SKM-1 treated with dmso at 0.1 percent for 144 hours (cell line): ENCODE measurements around the gene UBL4B.

Experiments
- DNase-seq: peaks from one replicate; lab custom pipeline; 2025; ENCODE audit not compliant: unreplicated experiment; lab: John Stamatoyannopoulos, UW

The UBL4B gene

DNA sequence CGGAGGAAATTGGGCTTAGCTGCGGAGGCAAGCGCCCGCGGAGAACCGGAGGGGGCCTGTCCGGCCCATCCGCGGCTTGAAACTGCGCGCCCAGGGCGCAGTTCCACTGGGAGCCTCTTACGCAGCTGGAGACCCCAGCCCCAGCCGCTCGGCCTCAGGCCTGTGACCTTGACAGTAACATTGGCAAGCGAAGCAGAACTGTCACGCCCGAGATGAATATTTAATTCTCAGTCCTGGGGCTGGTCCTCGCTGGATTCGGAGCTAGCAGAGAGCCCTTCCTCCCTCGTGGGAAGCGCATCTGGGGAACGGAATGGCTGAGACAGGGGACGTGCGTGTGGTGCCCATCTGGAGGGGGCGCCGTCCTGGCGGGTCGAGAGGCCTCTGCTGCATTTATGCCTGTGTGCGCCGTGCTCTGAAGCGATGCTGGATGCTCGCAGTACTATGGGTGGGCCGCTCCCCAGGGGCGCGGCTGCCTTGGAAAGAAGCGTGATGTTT is 39.0 kb downstream of the UBL4B start:
- no peak for DNase-seq

GRCh38 chr1:110152133-110152785 is 40.0 kb downstream of the UBL4B start:
- DNase-seq, result no peak

GRCh38 chr1:110153407-110153950 is 41.2 kb downstream of the UBL4B start:
- no peak for DNase-seq

- DNase-seq, result no peak
Observed at GRCh38 chr1:110155878-110156522, 43.8 kb downstream of the UBL4B start.

DNA sequence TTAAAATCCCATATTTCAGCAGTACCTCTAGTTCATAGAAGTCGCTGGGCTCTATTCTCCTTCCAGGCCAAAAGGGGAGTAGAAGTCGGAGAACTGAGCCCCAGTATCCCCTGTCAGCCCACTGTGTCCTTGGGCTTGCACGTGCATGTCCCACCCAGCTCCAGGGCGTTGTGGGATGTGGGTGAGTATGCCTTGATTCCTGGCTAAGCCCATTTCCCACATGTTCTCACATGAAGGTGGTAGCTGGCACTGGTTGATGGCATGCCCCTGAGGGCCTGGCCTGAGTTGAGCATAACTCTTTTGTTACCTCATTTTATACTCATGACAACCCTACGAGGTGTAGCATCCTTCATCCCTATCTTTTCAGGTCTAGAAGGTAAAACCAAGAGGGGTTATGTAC is 46.0 kb downstream of the UBL4B start:
- no peak for DNase-seq

- no peak for DNase-seq
Observed at GRCh38 chr1:110159168-110159567, 46.9 kb downstream of the UBL4B start.

GRCh38 chr1:110160538-110161100 is 48.4 kb downstream of the UBL4B start:
- no peak for DNase-seq

- DNase-seq, result no peak
Observed at GRCh38 chr1:110161165-110161564, 48.9 kb downstream of the UBL4B start.

DNA sequence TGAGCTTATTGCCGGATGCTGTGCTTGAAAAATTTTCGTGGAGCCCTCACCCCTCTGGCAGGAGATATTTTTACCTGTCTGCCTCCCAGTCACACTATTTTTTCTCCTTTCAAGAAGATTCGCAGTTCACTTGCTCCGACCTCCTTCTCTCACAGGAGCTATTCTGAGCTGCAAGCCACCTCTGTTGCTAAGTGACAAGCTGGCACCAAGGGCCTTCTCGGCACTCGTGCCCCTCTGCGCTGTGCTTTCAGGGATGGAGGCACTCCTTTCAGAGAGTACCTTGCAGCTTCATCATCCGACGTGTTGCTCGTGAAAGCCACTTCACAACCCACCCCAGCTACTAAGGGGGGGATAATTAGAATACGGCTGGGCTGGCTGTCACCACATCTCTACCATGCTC is 49.6 kb downstream of the UBL4B start:
- no peak for DNase-seq
